ENCODE results near the gene FAM169A. TPM values are rescaled to one million over a fixed set of nuclear protein-coding genes. Genes with fewer than 3 reads are reported as not detected.
"Not testable (repeated sequence)": the region's sequence is repeated elsewhere in the genome, so short reads cannot be mapped to it uniquely, and the experiment has no call there.

The FAM169A gene
- total RNA-seq, 2 donors from 2014 or later: 4.2 to 5.0 TPM

DNA sequence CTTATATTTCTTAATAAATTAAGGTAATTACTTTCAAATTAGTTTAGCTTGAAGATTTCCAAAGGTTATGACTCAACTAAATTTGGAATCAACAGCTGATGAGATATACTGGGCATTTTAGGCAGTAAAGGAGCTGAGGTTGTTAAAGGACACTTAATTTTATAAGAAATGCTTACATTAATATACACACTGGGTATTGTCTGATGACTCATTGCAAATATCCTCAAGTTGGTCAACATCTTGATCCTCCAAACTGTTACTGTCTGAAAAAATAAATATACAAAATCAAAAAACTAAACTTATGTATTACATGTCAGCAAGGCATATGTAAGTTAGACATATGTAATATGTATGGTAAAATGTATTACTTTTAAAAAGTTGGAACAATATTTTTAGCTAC lies 102.7 kb downstream of the FAM169A start:
- no peak overlapping the region for H3K27ac ChIP-seq
- H3K36me3 ChIP-seq: peaks cover 14% of the 10 kb centered on the region
- TF ChIP-seq, protein P1, sequence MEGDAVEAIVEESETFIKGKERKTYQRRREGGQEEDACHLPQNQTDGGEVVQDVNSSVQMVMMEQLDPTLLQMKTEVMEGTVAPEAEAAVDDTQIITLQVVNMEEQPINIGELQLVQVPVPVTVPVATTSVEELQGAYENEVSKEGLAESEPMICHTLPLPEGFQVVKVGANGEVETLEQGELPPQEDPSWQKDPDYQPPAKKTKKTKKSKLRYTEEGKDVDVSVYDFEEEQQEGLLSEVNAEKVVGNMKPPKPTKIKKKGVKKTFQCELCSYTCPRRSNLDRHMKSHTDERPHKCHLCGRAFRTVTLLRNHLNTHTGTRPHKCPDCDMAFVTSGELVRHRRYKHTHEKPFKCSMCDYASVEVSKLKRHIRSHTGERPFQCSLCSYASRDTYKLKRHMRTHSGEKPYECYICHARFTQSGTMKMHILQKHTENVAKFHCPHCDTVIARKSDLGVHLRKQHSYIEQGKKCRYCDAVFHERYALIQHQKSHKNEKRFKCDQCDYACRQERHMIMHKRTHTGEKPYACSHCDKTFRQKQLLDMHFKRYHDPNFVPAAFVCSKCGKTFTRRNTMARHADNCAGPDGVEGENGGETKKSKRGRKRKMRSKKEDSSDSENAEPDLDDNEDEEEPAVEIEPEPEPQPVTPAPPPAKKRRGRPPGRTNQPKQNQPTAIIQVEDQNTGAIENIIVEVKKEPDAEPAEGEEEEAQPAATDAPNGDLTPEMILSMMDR (IDR thresholded peaks at IDR 0.05): no peak
- DNase-seq (ENCODE audit: low spot score): no peak
- H3K27me3 ChIP-seq: no peaks in the 10 kb centered on the region
- peaks cover 0 to 31% of the 10 kb centered on the region in 2 donors for H3K4me1 ChIP-seq
- no peak overlapping the region for H3K4me3 ChIP-seq
- H3K9me3 ChIP-seq: no peaks in the 10 kb centered on the region

GRCh38 chr5:74762599-74762998 lies 103.6 kb downstream of the FAM169A start:
- Histone ChIP-seq H3K36me3 (peaks cover 20% of the 10 kb centered on the region), H3K4me1 (peaks cover 0 to 22% of the 10 kb centered on the region in 2 donors)

DNA sequence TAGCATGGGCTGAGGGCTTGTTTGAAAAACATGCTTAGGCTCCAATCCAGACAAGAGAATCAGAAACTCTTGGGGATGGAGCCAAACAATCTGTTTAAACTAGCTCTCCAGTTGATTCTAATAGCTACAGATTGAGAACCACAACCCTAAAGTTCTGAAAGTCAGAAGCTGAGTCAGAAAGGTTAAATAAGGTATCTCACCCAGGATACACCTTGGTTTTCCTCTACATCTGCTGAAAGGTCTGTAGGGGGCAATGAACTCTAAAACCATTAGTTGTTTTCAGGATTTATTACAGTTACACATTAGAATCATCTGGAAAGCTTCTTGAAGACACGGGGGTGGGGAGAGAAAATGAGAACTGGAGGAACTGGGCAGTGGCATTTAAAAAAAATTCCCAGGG lies 104.9 kb downstream of the FAM169A start:
- TF ChIP-seq, protein P1 (IDR thresholded peaks at IDR 0.05): no peak
- Histone ChIP-seq H3K4me3 (no peak overlapping the region), H3K4me1 (peaks cover 0 to 20% of the 10 kb centered on the region in 2 donors), H3K9me3 (no peaks in the 10 kb centered on the region), H3K27ac (no peak overlapping the region), H3K27me3 (no peaks in the 10 kb centered on the region), H3K36me3 (peaks cover 20% of the 10 kb centered on the region)
- no peak for DNase-seq (ENCODE audit: low spot score)

More at GRCh38 chr5:74762599-74762998, 103.6 kb downstream of the FAM169A start:
- Histone ChIP-seq H3K9me3 (no peaks in the 10 kb centered on the region), H3K4me3 (no peak overlapping the region), H3K27ac (no peak overlapping the region), H3K27me3 (no peaks in the 10 kb centered on the region)
- DNase-seq (ENCODE audit: low spot score): no peak
- TF ChIP-seq, protein P1 (IDR thresholded peaks at IDR 0.05): no peak

DNA sequence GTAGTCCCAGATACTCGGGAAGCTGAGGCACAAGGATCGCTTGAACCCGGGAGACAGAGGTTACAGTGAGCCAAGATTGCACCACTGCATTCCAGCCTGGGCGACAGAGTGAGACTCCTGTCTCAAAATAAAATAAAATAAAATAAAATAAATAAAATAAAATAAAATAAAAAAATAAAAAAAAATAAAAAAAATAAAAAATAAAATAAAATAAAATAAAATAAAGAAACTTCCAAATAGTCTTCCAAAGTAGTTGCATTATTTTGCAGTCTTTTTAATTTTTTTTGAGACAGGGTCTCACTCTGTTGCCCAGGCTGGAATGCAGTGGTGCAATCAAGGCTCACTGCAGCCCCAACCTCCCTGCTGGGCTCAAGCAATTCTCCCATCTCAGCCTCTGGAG lies 117.4 kb downstream of the FAM169A start:
- H3K27me3 ChIP-seq; H3K4me1 ChIP-seq; H3K4me3 ChIP-seq; H3K9me3 ChIP-seq; DNase-seq (ENCODE audit: low spot score); H3K27ac ChIP-seq: not testable (repeated sequence)
- H3K36me3 ChIP-seq: peaks cover 44% of the 10 kb centered on the region

DNA sequence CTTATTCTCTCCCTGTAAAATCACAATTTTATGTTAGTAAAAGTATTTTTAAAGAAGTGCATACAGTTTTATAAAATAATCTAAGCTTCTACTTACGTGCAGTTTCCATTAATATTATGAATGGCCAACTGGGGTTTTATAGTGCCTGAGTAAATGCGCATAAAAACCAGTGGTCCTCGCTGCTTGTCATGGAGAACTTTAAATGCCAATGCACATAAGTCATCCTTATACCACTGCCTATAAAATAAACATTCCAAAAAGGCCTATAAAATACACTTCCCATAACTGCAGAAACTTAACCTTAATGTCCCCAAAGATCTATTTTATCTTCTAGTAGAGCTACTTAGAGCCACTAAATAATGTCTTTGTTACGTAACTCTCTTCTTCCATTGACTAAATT lies 127.8 kb downstream of the FAM169A start:
- Histone ChIP-seq H3K27ac (no peak overlapping the region), H3K9me3 (no peaks in the 10 kb centered on the region), H3K4me3 (no peak overlapping the region), H3K27me3 (no peaks in the 10 kb centered on the region), H3K36me3 (peaks cover 56% of the 10 kb centered on the region), H3K4me1 (no peaks in the 10 kb centered on the region)
- no peak for DNase-seq (ENCODE audit: low spot score)
- TF ChIP-seq, protein P1 (IDR thresholded peaks at IDR 0.05): no peak

GRCh38 chr5:74736759-74737158 lies 129.4 kb downstream of the FAM169A start:
- no peak overlapping the region for H3K4me3 ChIP-seq
- H3K4me1 ChIP-seq: no peaks in the 10 kb centered on the region
- peaks cover 60% of the 10 kb centered on the region for H3K36me3 ChIP-seq
- TF ChIP-seq, protein P1 (IDR thresholded peaks at IDR 0.05): no peak
- no peaks in the 10 kb centered on the region for H3K27me3 ChIP-seq
- H3K9me3 ChIP-seq: no peaks in the 10 kb centered on the region
- no peak for DNase-seq (ENCODE audit: low spot score)
- no peak overlapping the region for H3K27ac ChIP-seq

Other genes starting within 250 kb of the FAM169A start
- 10 to 100 TPM in 1 of 2 donors, 1 to 10 TPM in 1; 5.0 to 18.5 TPM for gene ENC1, start 225.7 kb downstream of the FAM169A start, total RNA-seq
- 10 to 100 TPM; 52.2 to 65.8 TPM for gene HEXB, start 181.2 kb downstream of the FAM169A start, total RNA-seq
- gene GFM2, start 99.3 kb downstream of the FAM169A start, total RNA-seq: 10 to 100 TPM; 19.7 to 36.4 TPM
- 10 to 100 TPM; 65.8 to 69.3 TPM for gene NSA2, start 99.1 kb downstream of the FAM169A start, total RNA-seq
- gene GCNT4, start 186.2 kb upstream of the FAM169A start, total RNA-seq: under 1 TPM; 0.20 to 0.41 TPM

Measured in right atrium auricular region (tissue), 2 donors.